ENCODE data around the gene THSD7A. TPM values are rescaled to one million over a fixed set of nuclear protein-coding genes. Genes with fewer than 3 reads are reported as not detected.
A peak's percentile ranks its signal among the peaks of the same experiment; 100 is the strongest.

Gene THSD7A
- total RNA-seq, 1 donor, result 0.43 TPM

DNA sequence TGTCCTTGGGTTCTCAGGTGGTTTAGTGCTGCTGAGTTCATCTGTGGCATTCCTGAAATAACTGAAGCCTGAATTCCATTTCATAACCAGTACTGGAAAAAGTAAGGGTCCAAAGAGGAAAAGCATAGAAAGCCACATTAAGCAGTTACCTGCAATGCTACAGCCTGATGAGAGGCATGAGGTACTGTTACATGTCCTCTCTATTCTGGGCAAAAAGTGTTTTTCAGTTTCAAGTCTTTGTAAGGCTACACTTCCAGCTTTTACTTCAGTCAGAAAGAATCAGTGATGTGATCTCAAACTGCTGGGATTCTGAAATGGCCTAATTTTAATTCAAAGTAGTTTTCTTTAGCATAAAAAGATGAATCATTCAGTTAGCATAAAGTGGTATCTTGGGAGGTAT lies 488.9 kb downstream of the THSD7A start:
- no peak overlapping the region for H3K4me3 ChIP-seq (ENCODE audit: low read depth, low read length)
- DNase-seq (ENCODE audit: low read depth), result no peak
- TF ChIP-seq, protein P1, sequence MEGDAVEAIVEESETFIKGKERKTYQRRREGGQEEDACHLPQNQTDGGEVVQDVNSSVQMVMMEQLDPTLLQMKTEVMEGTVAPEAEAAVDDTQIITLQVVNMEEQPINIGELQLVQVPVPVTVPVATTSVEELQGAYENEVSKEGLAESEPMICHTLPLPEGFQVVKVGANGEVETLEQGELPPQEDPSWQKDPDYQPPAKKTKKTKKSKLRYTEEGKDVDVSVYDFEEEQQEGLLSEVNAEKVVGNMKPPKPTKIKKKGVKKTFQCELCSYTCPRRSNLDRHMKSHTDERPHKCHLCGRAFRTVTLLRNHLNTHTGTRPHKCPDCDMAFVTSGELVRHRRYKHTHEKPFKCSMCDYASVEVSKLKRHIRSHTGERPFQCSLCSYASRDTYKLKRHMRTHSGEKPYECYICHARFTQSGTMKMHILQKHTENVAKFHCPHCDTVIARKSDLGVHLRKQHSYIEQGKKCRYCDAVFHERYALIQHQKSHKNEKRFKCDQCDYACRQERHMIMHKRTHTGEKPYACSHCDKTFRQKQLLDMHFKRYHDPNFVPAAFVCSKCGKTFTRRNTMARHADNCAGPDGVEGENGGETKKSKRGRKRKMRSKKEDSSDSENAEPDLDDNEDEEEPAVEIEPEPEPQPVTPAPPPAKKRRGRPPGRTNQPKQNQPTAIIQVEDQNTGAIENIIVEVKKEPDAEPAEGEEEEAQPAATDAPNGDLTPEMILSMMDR (IDR thresholded peaks at IDR 0.05; ENCODE audit: insufficient read depth, low read depth, low read length), result no peak

DNA sequence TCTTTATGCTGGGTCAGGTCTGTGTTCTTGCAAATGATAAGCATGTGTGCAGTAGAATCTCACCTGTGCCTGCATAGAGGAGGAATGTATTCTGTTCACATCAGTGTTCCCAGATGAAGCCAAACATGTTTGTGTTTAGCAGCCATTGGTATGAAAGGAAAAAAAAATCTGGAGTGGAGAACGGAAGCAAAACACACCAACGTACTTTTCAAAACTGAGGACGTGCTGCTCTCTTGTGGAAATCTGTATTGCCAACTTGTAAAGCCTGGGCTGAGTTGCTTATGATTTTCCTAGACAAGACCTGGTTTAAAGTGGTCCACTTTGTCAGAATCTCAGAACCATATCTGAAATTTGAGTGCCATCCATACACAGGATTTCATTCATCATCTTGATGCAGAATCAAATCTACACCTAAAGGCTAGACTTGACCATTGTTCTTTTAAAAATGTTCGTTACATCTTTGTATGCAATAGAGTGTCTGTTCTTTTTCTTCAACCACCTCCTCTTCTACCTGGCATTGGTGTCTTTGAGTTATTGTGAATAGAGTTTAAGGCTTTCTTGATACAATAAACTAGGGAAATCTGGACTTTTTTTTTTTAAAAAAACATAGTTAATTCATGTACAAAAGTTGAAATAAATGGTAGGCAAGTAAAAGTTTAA lies 490.6 kb downstream of the THSD7A start:
- H3K4me3 ChIP-seq (ENCODE audit: low read depth, low read length), result no peak overlapping the region
- peak; percentile 45 for DNase-seq (ENCODE audit: low read depth)
- TF ChIP-seq, protein P1 (IDR thresholded peaks at IDR 0.05; ENCODE audit: insufficient read depth, low read depth, low read length), result peak; percentile 41

DNA sequence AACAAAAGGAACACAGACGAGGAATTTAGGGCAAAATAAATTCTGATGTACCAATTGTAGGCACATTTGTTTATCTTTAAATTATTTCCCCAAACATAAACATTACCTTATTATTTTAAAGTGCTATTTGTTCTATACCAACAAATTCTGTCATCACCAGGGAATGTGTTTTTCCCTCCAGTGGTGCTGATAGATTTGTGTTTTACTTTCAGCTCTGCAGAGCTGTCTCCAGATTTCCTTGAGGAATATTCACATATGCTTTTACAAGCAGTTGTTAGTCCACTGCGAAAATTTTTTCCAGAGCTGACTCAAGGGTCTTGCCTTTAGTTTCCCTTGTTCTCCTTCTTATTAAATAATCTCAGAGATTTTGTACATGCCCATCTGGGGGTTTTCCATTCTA lies 495.6 kb downstream of the THSD7A start:
- TF ChIP-seq, protein P1 (IDR thresholded peaks at IDR 0.05; ENCODE audit: insufficient read depth, low read depth, low read length), result no peak
- no peak for DNase-seq (ENCODE audit: low read depth)
- no peak overlapping the region for H3K4me3 ChIP-seq (ENCODE audit: low read depth, low read length)

DNA sequence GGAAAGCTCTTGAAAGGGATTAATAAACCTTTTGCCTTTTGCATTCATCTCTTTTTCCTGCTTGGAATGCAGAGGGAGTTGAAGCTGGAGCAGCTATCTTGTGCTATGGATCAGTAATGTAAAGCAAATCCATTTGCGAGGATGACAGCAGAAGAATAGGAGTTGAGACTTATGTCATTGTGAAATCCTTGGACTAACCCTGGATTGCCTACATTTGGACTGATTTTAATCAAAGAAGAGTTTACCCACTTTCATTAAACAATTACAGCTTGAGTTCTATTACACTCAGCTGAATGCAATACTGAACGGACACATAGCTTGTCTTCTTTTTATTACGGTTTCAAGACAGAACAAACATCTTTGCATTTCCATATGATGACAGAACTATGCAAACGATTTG lies 496.1 kb downstream of the THSD7A start:
- TF ChIP-seq, protein P1 (IDR thresholded peaks at IDR 0.05; ENCODE audit: insufficient read depth, low read depth, low read length), result no peak
- DNase-seq (ENCODE audit: low read depth), result no peak
- no peak overlapping the region for H3K4me3 ChIP-seq (ENCODE audit: low read depth, low read length)

DNA sequence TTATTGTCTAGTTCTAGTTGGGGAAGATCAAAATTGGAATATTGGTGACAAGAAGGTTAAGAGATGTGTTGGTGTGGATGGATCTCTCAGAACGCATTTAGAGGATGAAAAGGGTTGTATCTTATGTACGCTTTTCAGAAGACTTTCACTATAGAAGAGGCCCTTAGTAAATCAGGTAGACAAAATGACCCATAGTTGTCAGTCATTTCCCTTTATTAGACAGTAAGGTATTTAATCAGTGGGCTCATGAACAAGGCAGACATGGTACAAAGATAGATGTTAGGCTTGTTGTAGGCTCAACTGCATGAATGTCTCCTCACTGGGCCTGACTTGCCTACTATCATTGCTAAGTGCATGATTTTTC lies 499.2 kb downstream of the THSD7A start:
- no peak for DNase-seq (ENCODE audit: low read depth)
- H3K4me3 ChIP-seq (ENCODE audit: low read depth, low read length), result no peak overlapping the region
- TF ChIP-seq, protein P1 (IDR thresholded peaks at IDR 0.05; ENCODE audit: insufficient read depth, low read depth, low read length), result no peak

DNA sequence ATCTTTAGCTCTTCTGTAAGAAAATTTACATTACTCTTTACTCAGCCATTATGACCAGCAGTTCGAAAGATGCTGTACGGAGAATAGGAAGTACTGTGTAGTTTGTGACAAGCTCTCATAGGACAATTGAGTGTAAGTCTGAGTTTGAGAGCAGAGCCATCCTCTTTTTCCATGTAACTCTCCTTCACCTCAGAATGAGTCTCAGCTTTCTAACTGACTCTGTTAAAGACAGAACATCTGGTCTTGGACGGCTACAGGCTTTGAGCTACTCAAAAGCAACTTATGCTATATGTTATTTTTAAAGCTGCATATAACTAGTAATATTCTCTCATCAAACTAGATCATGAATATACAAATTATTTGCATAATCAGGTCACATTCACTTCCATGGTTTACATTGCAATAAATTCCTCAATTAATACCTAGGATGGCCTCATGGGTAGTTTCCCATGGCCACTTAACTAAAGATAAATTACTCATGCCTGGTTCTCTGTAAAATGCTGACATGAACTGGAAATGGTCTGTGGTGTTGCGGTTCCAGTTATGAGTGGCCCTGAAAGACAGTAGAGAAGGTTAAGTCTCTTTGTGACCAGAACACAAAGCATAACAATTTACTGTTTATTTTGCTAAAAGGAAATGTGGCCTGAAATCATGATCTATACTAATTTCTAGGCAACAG lies 499.7 kb downstream of the THSD7A start:
- DNase-seq (ENCODE audit: low read depth), result no peak
- TF ChIP-seq, protein P1 (IDR thresholded peaks at IDR 0.05; ENCODE audit: insufficient read depth, low read depth, low read length), result no peak
- H3K4me3 ChIP-seq (ENCODE audit: low read depth, low read length), result no peak overlapping the region

Measured in fibroblast of villous mesenchyme (primary cell).